Motor neuron (in vitro differentiated cells): ENCODE results near the gene CEP63. TPM values are rescaled to one million over a fixed set of nuclear protein-coding genes. Genes with fewer than 3 reads are reported as not detected.

Experiments
- ATAC-seq, 8 experiments: fragments of 200-7000 bp; cut with Tn5 transposase; replicated peaks in 6 of 8; 2 replicates each; pipeline ENCODE4 v1.8.0; 2021; ENCODE audit warnings: mild to moderate bottlenecking in 8 of 8, moderate library complexity in 8 of 8
- H3K27ac ChIP-seq, 2 donors: fragments of 250-450 bp; sonication (Bioruptor Pico); 2 replicates each; pipeline ENCODE4 v1.9.0; 2021; ENCODE audit warnings: antibody characterized with exemption in 2 of 2, mild to moderate bottlenecking in 2 of 2, moderate library complexity in 1 of 2
- H3K4me1 ChIP-seq, 2 donors: fragments of 250-450 bp; sonication (Bioruptor Pico); replicated peaks in 1 of 2; 2 replicates each; pipeline ENCODE4 v1.6.1; 2021; ENCODE audit warnings: antibody characterized with exemption in 2 of 2, mild to moderate bottlenecking in 2 of 2, moderate library complexity in 1 of 2
- H3K4me3 ChIP-seq, 5 donors: fragments of 250-450 bp; sonication (Bioruptor Pico); 2 replicates each; pipeline ENCODE4 v1.9.0; 2021; ENCODE audit warnings: antibody characterized with exemption in 5 of 5, mild to moderate bottlenecking in 5 of 5, moderate library complexity in 4 of 5
- WGBS, 10 experiments: fragments of 450-650 bp; shearing (Covaris generic); methylation state at CpG; one replicate each; pipeline ENCODE4 v1.0.0; 2022; 5-methylcytosine and 5-hydroxymethylcytosine counted together
- in situ Hi-C, 9 experiments: fragments of 400-800 bp; cut with MboI; loops; one replicate each; pipeline ENCODE4 v1.15.0; 2021; ENCODE audit warnings: low sequenced_read_pairs in 9 of 9, low pct_unique_long_range_greater_than_20kb in 2 of 9; ENCODE audit not compliant: unreplicated experiment in 9 of 9
- total RNA-seq, 8 experiments: library from RNA; unstranded; fragments of 300-600 nt; gene quantifications; 2 replicates each; pipeline versions ENCODE4 v1.2.3 to v1.2.4, GENCODE V29; 2022

The CEP63 gene
- total RNA-seq, 8 experiments from 2014 or later = 25.0 to 43.9 (median 29.9) TPM

GRCh38 chr3:134496471-134497071, 10.7 kb downstream of the CEP63 start:
- H3K4me1 ChIP-seq = no peaks in the 10 kb centered on the region
- no peak overlapping the region for H3K4me3 ChIP-seq
- no peak overlapping the region for H3K27ac ChIP-seq
- in situ Hi-C loops = no loop called here
- 39 to 100% (median 97%) methylated on average over 1 to 3 of the region's 3 CpGs for whole genome bisulfite sequencing, 10 experiments
- no peak for ATAC-seq

- 88 to 100% (median 100%) methylated on average over 1 of the region's 1 CpG; no CpG with 5 or more reads in 4 of the 10 experiments for WGBS, 10 experiments
- ATAC-seq = no peak
- H3K27ac ChIP-seq = no peak overlapping the region
- in situ Hi-C loops = no loop called here
- H3K4me1 ChIP-seq = no peaks in the 10 kb centered on the region
- no peak overlapping the region for H3K4me3 ChIP-seq
Measured at GRCh38 chr3:134503266-134503665, 17.4 kb downstream of the CEP63 start.

GRCh38 chr3:134504132-134504531, 18.3 kb downstream of the CEP63 start:
- in situ Hi-C loops = no loop called here
- Histone ChIP-seq H3K4me1 (no peaks in the 10 kb centered on the region), H3K27ac (no peak overlapping the region), H3K4me3 (no peak overlapping the region)
- 80 to 100% (median 100%) methylated on average over 1 to 2 of the region's 3 CpGs for WGBS, 10 experiments
- ATAC-seq = no peak

- no peak overlapping the region for H3K27ac ChIP-seq
- WGBS, 10 experiments = 75 to 100% (median 100%) methylated on average over 1 to 2 of the region's 3 CpGs; no CpG with 5 or more reads in 6 of the 10 experiments
- no peak overlapping the region for H3K4me3 ChIP-seq
- no peak for ATAC-seq
- in situ Hi-C loops = no loop called here
- H3K4me1 ChIP-seq = no peaks in the 10 kb centered on the region
Measured at GRCh38 chr3:134505485-134505884, 19.6 kb downstream of the CEP63 start.

GRCh38 chr3:134511500-134511899, 25.6 kb downstream of the CEP63 start:
- H3K4me3 ChIP-seq = no peak overlapping the region
- WGBS, 10 experiments = 80 to 100% (median 100%) methylated on average over 1 to 2 of the region's 2 CpGs; no CpG with 5 or more reads in 7 of the 10 experiments
- in situ Hi-C loops = no loop called here
- H3K4me1 ChIP-seq = no peaks in the 10 kb centered on the region
- no peak overlapping the region for H3K27ac ChIP-seq
- no peak for ATAC-seq

GRCh38 chr3:134516905-134517304, 31.0 kb downstream of the CEP63 start:
- ATAC-seq = no peak
- WGBS, 10 experiments = 50 to 100% (median 86%) methylated on average over 1 to 3 of the region's 3 CpGs
- in situ Hi-C loops = no loop called here

GRCh38 chr3:134517791-134518190, 31.9 kb downstream of the CEP63 start:
- no peak overlapping the region for H3K4me3 ChIP-seq
- H3K27ac ChIP-seq = no peak overlapping the region
- in situ Hi-C loops = no loop called here
- peak in 2 of 8 experiments; percentile 43 to 57 for ATAC-seq
- no peaks in the 10 kb centered on the region for H3K4me1 ChIP-seq

More at GRCh38 chr3:134516905-134517304, 31.0 kb downstream of the CEP63 start:
- Histone ChIP-seq H3K27ac (no peak overlapping the region), H3K4me3 (no peak overlapping the region), H3K4me1 (no peaks in the 10 kb centered on the region)

- Histone ChIP-seq H3K4me1 (no peaks in the 10 kb centered on the region), H3K27ac (no peak overlapping the region), H3K4me3 (no peak overlapping the region)
- in situ Hi-C loops = no loop called here
- no peak for ATAC-seq
- WGBS, 10 experiments = 93 to 100% (median 96%) methylated on average over 3 to 6 of the region's 6 CpGs; no CpG with 5 or more reads in 1 of the 10 experiments
Measured at GRCh38 chr3:134522541-134522940, 36.7 kb downstream of the CEP63 start.

- H3K27ac ChIP-seq = no peak overlapping the region
- H3K4me3 ChIP-seq = no peak overlapping the region
- in situ Hi-C loops = no loop called here
- ATAC-seq = no peak
- H3K4me1 ChIP-seq = no peaks in the 10 kb centered on the region
Measured at GRCh38 chr3:134525293-134525692, 39.4 kb downstream of the CEP63 start.

- Histone ChIP-seq H3K4me1 (no peaks in the 10 kb centered on the region), H3K27ac (no peak overlapping the region), H3K4me3 (no peak overlapping the region)
- 83 to 100% (median 100%) methylated on average over 1 of the region's 1 CpG for WGBS, 10 experiments
- in situ Hi-C loops = no loop called here
- ATAC-seq = no peak
Measured at GRCh38 chr3:134526319-134526718, 40.5 kb downstream of the CEP63 start.

GRCh38 chr3:134527037-134527436, 41.2 kb downstream of the CEP63 start:
- H3K27ac ChIP-seq = no peak overlapping the region
- ATAC-seq = peak in 3 of 8 experiments; percentile 50 to 67 (median 66)
- H3K4me3 ChIP-seq = no peak overlapping the region
- H3K4me1 ChIP-seq = no peaks in the 10 kb centered on the region
- in situ Hi-C loops = no loop called here
- no CpG with 5 or more reads among the region's 4 CpGs for WGBS, 10 experiments

GRCh38 chr3:134527538-134528186, 41.8 kb downstream of the CEP63 start:
- in situ Hi-C loops = no loop called here

GRCh38 chr3:134533493-134533892, 47.6 kb downstream of the CEP63 start:
- Histone ChIP-seq H3K27ac (no peak overlapping the region), H3K4me1 (no peaks in the 10 kb centered on the region), H3K4me3 (no peak overlapping the region)
- WGBS, 10 experiments = 57 to 100% (median 83%) methylated on average over 1 of the region's 1 CpG; no CpG with 5 or more reads in 3 of the 10 experiments
- no peak for ATAC-seq
- in situ Hi-C loops = no loop called here

More at GRCh38 chr3:134527538-134528186, 41.8 kb downstream of the CEP63 start:
- WGBS, 10 experiments = 93 to 100% (median 100%) methylated on average over 2 to 5 of the region's 7 CpGs; no CpG with 5 or more reads in 5 of the 10 experiments
- Histone ChIP-seq H3K27ac (no peak overlapping the region), H3K4me1 (no peaks in the 10 kb centered on the region), H3K4me3 (no peak overlapping the region)
- ATAC-seq = no peak
